Suprapubic skin (tissue), 4 donors: Measurements from ENCODE around the gene PVALB.

Source experiments
- EP300 ChIP-seq: sonication (generic); formaldehyde crosslinking; IDR thresholded peaks from one replicate; pipeline ENCODE4 v1.6.1; 2017; ENCODE audit warnings: antibody characterized with exemption
- POLR2AphosphoS5 ChIP-seq, 3 donors: sonication (generic); formaldehyde crosslinking; IDR thresholded peaks; one replicate each; pipeline ENCODE4 v1.6.1; 2017; ENCODE audit warnings: antibody characterized with exemption in 3 of 3
- TF ChIP-seq, protein P1 (sequence below), 2 donors: fragments of 200-600 bp in 1 of 2; fragments of 450-650 bp in 1 of 2; sonication (generic) in 1 of 2; IDR thresholded peaks; one replicate each; pipeline ENCODE4 v1.5.1; 2016 to 2019; ENCODE audit warnings: antibody characterized with exemption in 2 of 2, mild to moderate bottlenecking in 1 of 2, moderate library complexity in 1 of 2

- TF ChIP-seq POLR2AphosphoS5 (IDR thresholded peaks at IDR 0.05) (no peak), EP300 (no peak)
- TF ChIP-seq, protein P1, sequence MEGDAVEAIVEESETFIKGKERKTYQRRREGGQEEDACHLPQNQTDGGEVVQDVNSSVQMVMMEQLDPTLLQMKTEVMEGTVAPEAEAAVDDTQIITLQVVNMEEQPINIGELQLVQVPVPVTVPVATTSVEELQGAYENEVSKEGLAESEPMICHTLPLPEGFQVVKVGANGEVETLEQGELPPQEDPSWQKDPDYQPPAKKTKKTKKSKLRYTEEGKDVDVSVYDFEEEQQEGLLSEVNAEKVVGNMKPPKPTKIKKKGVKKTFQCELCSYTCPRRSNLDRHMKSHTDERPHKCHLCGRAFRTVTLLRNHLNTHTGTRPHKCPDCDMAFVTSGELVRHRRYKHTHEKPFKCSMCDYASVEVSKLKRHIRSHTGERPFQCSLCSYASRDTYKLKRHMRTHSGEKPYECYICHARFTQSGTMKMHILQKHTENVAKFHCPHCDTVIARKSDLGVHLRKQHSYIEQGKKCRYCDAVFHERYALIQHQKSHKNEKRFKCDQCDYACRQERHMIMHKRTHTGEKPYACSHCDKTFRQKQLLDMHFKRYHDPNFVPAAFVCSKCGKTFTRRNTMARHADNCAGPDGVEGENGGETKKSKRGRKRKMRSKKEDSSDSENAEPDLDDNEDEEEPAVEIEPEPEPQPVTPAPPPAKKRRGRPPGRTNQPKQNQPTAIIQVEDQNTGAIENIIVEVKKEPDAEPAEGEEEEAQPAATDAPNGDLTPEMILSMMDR (IDR thresholded peaks at IDR 0.05): no peak
Measured at GRCh38 chr22:36796552-36797175, 20.2 kb downstream of the PVALB start.
